ENCODE measurements around the gene MTX1.

DNA sequence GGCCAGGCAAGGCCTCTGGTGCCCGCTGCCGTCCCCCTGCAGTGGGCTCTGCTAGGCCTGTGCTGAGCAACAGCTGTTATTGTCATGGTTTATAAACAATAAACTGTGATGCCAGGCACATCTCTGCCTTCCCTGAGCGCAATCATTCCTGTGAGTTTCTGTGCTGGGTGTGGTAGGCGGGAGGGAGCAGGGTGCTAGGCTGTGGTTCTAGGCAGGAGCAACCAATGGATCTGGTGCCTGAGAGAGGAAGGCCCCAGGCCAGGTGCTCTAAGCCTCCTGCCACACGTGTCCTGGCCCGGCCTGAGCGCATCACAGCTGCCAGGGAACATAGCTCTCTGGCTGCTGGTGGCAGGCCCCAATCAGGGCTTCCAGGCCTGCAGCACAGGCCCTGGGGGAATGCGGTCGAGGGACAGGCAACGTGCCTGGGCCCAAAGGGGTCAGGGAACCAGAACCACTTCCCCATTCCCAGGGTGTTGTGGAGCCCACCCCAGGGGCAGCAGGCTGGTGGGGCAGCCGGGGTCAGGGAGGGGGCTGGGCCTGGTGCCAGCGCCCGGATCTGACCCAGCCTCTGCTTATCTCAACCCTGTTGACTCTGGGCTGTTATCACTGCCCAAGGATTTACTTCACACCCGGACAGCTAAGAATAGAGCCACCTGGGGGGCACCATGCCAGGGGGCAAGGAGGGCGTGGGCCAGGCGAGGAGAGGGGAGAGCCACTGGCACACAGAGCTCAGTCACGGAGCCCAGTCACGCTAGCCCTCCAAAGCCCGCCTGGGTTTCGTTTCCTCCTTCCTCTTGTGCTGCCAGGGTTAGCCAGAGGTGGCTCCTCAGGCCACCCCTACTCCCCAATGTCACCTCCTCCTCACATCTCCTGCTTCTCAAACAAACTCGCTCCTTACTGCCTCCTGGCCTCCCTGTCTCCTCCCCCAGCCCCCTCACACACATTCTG is 23.4 kb upstream of the MTX1 start:
- TF ChIP-seq CTCF (IDR thresholded peaks at IDR 0.05 in 2 of 3, conservative IDR thresholded peaks at IDR 0.05 in 1 of 3; ENCODE audit: borderline replicate concordance in 1 of 3, insufficient read depth in 1 of 3, low read depth in 2 of 3, low read length in 2 of 3) (no peak), ZFX (IDR thresholded peaks at IDR 0.05) (no peak), RAD21 (IDR thresholded peaks at IDR 0.05; ENCODE audit: low read depth) (no peak), ZNF274 (IDR thresholded peaks at IDR 0.05; ENCODE audit: low read depth, low read length) (no peak), MAX (IDR thresholded peaks at IDR 0.05) (no peak), EZH2phosphoT487 (IDR thresholded peaks at IDR 0.05; ENCODE audit: borderline replicate concordance) (no peak), SP1 (IDR thresholded peaks at IDR 0.05; ENCODE audit: low read depth) (no peak), TCF7L2 (IDR thresholded peaks at IDR 0.05; ENCODE audit: borderline replicate concordance, extremely low read depth, insufficient read depth, insufficient read length) (no peak), SIN3A (IDR thresholded peaks at IDR 0.05; ENCODE audit: low read depth) (no peak), EZH2 (IDR thresholded peaks at IDR 0.05) (no peak), ELF1 (IDR thresholded peaks at IDR 0.05; ENCODE audit: borderline replicate concordance, low read depth) (no peak), POLR2A (IDR thresholded peaks at IDR 0.05; ENCODE audit: borderline replicate concordance, extremely low read depth, insufficient read depth, insufficient read length) (no peak), YY1 (IDR thresholded peaks at IDR 0.05; ENCODE audit: extremely low read depth, insufficient replicate concordance, low read depth, low read length) (no peak)
